KG1 (cell line): ENCODE data around the gene SPP1.
"Not testable (repeated sequence)": the region's sequence is repeated elsewhere in the genome, so short reads cannot be mapped to it uniquely, and the experiment has no call there.

Source experiments
- DNase-seq: peaks from one replicate; lab custom pipeline; 2025; lab: John Stamatoyannopoulos, UW

SPP1 gene

GRCh38 chr4:88025868-88026661 is 50.6 kb downstream of the SPP1 start:
- DNase-seq: not testable (repeated sequence)

DNA sequence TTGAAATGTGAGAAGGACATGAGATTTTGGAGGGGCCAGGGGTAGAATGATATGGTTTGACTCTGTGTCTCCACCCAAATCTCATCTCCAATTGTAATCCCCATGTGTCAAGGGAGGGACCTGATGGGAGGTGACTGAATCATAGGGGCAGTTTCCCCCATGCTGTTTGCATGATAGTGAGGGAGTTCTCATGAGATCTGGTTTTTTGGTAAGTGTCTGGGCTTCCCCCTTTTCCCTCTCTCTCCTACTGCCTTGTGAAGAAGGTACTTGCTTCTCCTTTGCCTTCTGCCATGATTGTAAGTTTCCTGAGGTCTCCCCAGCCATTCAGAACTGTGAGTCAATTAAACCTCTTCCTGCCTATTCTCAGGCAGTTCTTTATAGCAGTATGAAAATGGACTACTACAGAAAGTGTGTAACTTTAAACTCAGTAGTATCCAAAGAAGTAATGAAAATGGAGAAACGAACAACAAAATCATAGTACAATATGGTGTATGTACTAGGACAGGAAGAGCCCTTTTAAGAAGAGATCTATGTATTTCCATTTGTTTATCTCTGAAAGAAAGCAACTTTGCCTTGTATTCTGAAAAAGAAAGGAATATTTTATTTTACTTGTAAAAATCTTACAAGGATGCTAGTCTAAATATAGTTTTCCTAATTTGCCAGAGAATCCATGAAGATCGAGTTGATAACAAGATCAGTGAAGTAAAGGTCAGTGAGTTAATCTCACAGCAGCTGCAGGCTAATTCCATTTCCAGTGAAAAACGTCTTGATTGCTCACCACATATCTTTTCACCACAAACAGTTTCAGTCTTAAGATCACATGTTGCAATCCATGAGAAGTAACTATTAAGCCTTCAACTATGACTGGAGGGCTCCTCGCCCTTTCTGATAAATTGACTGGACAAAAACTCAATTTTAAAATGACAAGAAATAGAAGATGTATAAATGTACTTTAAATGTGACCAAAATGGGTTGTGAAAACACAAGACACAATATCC is 52.4 kb downstream of the SPP1 start:
- no peak for DNase-seq

DNA sequence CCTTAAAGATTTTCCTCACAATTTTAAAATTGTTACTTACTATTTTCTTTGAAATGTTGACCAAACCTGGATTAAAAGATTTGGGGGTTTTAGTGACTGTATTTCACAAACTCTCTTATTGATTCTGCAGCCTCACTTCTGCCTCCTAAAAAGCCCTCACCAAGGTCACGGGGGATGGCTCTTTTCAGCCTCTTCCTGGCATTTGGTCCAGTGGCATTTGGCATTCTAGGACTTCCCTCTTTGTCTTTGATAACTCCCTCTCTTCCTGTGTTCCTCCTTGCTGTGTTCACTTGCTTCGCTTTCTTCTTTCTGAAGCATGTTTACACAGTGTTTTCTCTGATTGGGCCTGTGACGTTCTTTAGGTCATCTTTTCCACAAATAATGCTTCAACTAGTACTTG is 53.4 kb downstream of the SPP1 start:
- DNase-seq: no peak

DNA sequence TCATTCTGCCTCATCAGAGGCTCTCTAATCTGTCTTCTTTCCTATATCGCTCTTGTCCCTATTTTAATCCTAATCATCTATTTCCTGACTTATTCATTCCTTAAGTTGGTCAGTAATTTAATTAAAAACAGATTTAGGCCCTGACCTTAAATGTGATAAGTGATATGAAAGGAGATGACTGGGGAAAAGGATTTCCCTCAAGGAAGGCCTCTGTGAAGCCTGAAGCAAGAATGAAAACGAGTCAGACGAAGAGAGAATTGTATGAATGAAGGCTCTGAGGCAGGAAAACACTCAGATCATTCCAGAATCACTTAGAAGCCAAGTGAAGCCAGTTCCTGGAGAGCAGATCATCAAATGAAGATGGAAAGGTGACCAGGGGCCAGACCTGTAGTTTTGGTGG is 54.0 kb downstream of the SPP1 start:
- DNase-seq: no peak

- DNase-seq: no peak
Observed at GRCh38 chr4:88030565-88031310, 55.2 kb downstream of the SPP1 start.
